ENCODE measurements around the gene IL17A.

DNA sequence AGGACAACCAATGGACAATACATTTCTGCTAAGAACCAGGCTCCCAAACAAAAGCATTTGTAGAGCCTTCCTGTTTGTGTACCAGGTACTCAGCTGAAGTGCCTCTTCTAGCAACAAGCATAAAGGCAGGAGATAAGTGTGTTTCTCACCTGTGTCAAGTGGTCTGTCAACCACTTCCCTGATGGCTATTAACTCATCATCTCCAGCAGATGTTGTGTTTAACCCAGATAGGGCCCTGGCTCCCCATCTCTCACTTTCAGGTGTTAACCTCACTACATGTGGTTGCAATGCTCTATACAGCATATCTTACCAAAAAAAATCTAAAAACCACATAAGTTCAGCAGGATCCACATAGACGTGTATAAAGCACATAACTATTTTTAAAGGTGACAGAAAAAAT, 9.6 kb upstream of the IL17A start:
- TF ChIP-seq POLR2A (IDR thresholded peaks at IDR 0.05) (no peak), POLR2AphosphoS5 (IDR thresholded peaks at IDR 0.05) (no peak)
